T-helper 1 cell treated with Interleukin-12 subunit alpha and Interleukin-12 subunit beta and Interleukin-4 antibody, amounts not matched to agents 30 μg/mL and 1 μg/mL, for 36 hours (primary cell): ENCODE results near the gene KCNJ4.

Source experiments
- H3K27ac Mint-ChIP-seq: one replicate; pipeline ENCODE4 v1.8.0; 2021; ENCODE audit warnings: mild to moderate bottlenecking, mixed read lengths
- H3K27me3 Mint-ChIP-seq: one replicate; pipeline ENCODE4 v1.8.0; 2021; ENCODE audit warnings: low read depth, mixed read lengths
- H3K36me3 Mint-ChIP-seq: one replicate; pipeline ENCODE4 v1.8.0; 2021; ENCODE audit warnings: low read depth, mixed read lengths
- H3K4me1 Mint-ChIP-seq: one replicate; pipeline ENCODE4 v1.8.0; 2021; ENCODE audit warnings: low read depth, mixed read lengths
- H3K4me3 Mint-ChIP-seq: one replicate; pipeline ENCODE4 v1.8.0; 2021; ENCODE audit warnings: mild to moderate bottlenecking, moderate library complexity, mixed read lengths
- H3K9me3 Mint-ChIP-seq: one replicate; pipeline ENCODE4 v1.8.0; 2021; ENCODE audit warnings: mixed read lengths

The KCNJ4 gene

GRCh38 chr22:38464992-38465672, 10.1 kb upstream of the KCNJ4 start:
- Mint-ChIP-seq H3K4me3 (no peak overlapping the region), H3K9me3 (no peaks in the 10 kb centered on the region), H3K27me3 (peaks cover 69% of the 10 kb centered on the region), H3K36me3 (no peaks in the 10 kb centered on the region), H3K27ac (no peak overlapping the region), H3K4me1 (peaks cover 8% of the 10 kb centered on the region)

GRCh38 chr22:38462960-38463784, 8.2 kb upstream of the KCNJ4 start:
- no peak overlapping the region for H3K4me3 Mint-ChIP-seq
- H3K27me3 Mint-ChIP-seq, result peaks cover 84% of the 10 kb centered on the region
- no peak overlapping the region for H3K27ac Mint-ChIP-seq
- H3K36me3 Mint-ChIP-seq, result no peaks in the 10 kb centered on the region
- H3K9me3 Mint-ChIP-seq, result no peaks in the 10 kb centered on the region
- peaks cover 8% of the 10 kb centered on the region for H3K4me1 Mint-ChIP-seq

- no peak overlapping the region for H3K27ac Mint-ChIP-seq
- H3K9me3 Mint-ChIP-seq, result no peaks in the 10 kb centered on the region
- H3K27me3 Mint-ChIP-seq, result peaks cover 90% of the 10 kb centered on the region
- H3K36me3 Mint-ChIP-seq, result no peaks in the 10 kb centered on the region
- no peak overlapping the region for H3K4me3 Mint-ChIP-seq
- H3K4me1 Mint-ChIP-seq, result peaks cover 1% of the 10 kb centered on the region
Measured at GRCh38 chr22:38461414-38462081, 6.5 kb upstream of the KCNJ4 start.

- Mint-ChIP-seq H3K4me3 (no peak overlapping the region), H3K27me3 (peaks cover 90% of the 10 kb centered on the region), H3K9me3 (no peaks in the 10 kb centered on the region), H3K27ac (no peak overlapping the region), H3K4me1 (peaks cover 3% of the 10 kb centered on the region), H3K36me3 (no peaks in the 10 kb centered on the region)
Measured at GRCh38 chr22:38461057-38461413, 6.0 kb upstream of the KCNJ4 start.

GRCh38 chr22:38460426-38460840, 5.4 kb upstream of the KCNJ4 start:
- Mint-ChIP-seq H3K4me3 (no peak overlapping the region), H3K9me3 (no peaks in the 10 kb centered on the region), H3K27ac (no peak overlapping the region), H3K4me1 (peaks cover 3% of the 10 kb centered on the region), H3K36me3 (no peaks in the 10 kb centered on the region), H3K27me3 (peaks cover 86% of the 10 kb centered on the region)

- H3K9me3 Mint-ChIP-seq, result no peaks in the 10 kb centered on the region
- peaks cover 3% of the 10 kb centered on the region for H3K4me1 Mint-ChIP-seq
- peaks cover 79% of the 10 kb centered on the region for H3K27me3 Mint-ChIP-seq
- H3K36me3 Mint-ChIP-seq, result no peaks in the 10 kb centered on the region
- no peak overlapping the region for H3K27ac Mint-ChIP-seq
- H3K4me3 Mint-ChIP-seq, result peak overlapping the region; percentile 55
Measured at GRCh38 chr22:38456841-38457699, 2.1 kb upstream of the KCNJ4 start.

GRCh38 chr22:38456272-38456835, 1.4 kb upstream of the KCNJ4 start:
- Mint-ChIP-seq H3K27me3 (peaks cover 79% of the 10 kb centered on the region), H3K4me3 (peak overlapping the region; percentile 55), H3K27ac (no peak overlapping the region), H3K36me3 (no peaks in the 10 kb centered on the region), H3K9me3 (no peaks in the 10 kb centered on the region), H3K4me1 (peaks cover 3% of the 10 kb centered on the region)

GRCh38 chr22:38455530-38456271, 702 bp upstream of the KCNJ4 start:
- Mint-ChIP-seq H3K4me1 (peaks cover 3% of the 10 kb centered on the region), H3K27me3 (peaks cover 79% of the 10 kb centered on the region), H3K4me3 (no peak overlapping the region), H3K9me3 (no peaks in the 10 kb centered on the region), H3K36me3 (no peaks in the 10 kb centered on the region), H3K27ac (no peak overlapping the region)

- H3K36me3 Mint-ChIP-seq, result no peaks in the 10 kb centered on the region
- peaks cover 3% of the 10 kb centered on the region for H3K4me1 Mint-ChIP-seq
- no peak overlapping the region for H3K27ac Mint-ChIP-seq
- H3K9me3 Mint-ChIP-seq, result no peaks in the 10 kb centered on the region
- peaks cover 83% of the 10 kb centered on the region for H3K27me3 Mint-ChIP-seq
- peak overlapping the region; percentile 59 for H3K4me3 Mint-ChIP-seq
Measured at GRCh38 chr22:38454353-38455075, 485 bp downstream of the KCNJ4 start.

- H3K9me3 Mint-ChIP-seq, result no peaks in the 10 kb centered on the region
- H3K27ac Mint-ChIP-seq, result no peak overlapping the region
- H3K4me3 Mint-ChIP-seq, result no peak overlapping the region
- H3K27me3 Mint-ChIP-seq, result peaks cover 78% of the 10 kb centered on the region
- peaks cover 3% of the 10 kb centered on the region for H3K4me1 Mint-ChIP-seq
- no peaks in the 10 kb centered on the region for H3K36me3 Mint-ChIP-seq
Measured at GRCh38 chr22:38453996-38454352, 1.0 kb downstream of the KCNJ4 start.

GRCh38 chr22:38453066-38453672, 1.8 kb downstream of the KCNJ4 start:
- H3K4me3 Mint-ChIP-seq, result no peak overlapping the region
- no peaks in the 10 kb centered on the region for H3K9me3 Mint-ChIP-seq
- no peaks in the 10 kb centered on the region for H3K36me3 Mint-ChIP-seq
- peaks cover 3% of the 10 kb centered on the region for H3K4me1 Mint-ChIP-seq
- H3K27ac Mint-ChIP-seq, result no peak overlapping the region
- peaks cover 70% of the 10 kb centered on the region for H3K27me3 Mint-ChIP-seq

- H3K36me3 Mint-ChIP-seq, result no peaks in the 10 kb centered on the region
- H3K4me1 Mint-ChIP-seq, result peaks cover 3% of the 10 kb centered on the region
- no peak overlapping the region for H3K27ac Mint-ChIP-seq
- peaks cover 63% of the 10 kb centered on the region for H3K27me3 Mint-ChIP-seq
- H3K9me3 Mint-ChIP-seq, result no peaks in the 10 kb centered on the region
- no peak overlapping the region for H3K4me3 Mint-ChIP-seq
Measured at GRCh38 chr22:38452373-38453065, 2.5 kb downstream of the KCNJ4 start.
